ENCODE measurements around the gene MAB21L2. TPM values are rescaled to one million over a fixed set of nuclear protein-coding genes. Genes with fewer than 3 reads are reported as not detected.
A peak's percentile ranks its signal among the peaks of the same experiment; 100 is the strongest.
"Not testable (repeated sequence)": the region's sequence is repeated elsewhere in the genome, so short reads cannot be mapped to it uniquely, and the experiment has no call there.

Gene MAB21L2
- total RNA-seq (2014; rRNA removed; shearing (Covaris generic); ENCODE audit: low replicate concordance), result not detected in 2 replicates

DNA sequence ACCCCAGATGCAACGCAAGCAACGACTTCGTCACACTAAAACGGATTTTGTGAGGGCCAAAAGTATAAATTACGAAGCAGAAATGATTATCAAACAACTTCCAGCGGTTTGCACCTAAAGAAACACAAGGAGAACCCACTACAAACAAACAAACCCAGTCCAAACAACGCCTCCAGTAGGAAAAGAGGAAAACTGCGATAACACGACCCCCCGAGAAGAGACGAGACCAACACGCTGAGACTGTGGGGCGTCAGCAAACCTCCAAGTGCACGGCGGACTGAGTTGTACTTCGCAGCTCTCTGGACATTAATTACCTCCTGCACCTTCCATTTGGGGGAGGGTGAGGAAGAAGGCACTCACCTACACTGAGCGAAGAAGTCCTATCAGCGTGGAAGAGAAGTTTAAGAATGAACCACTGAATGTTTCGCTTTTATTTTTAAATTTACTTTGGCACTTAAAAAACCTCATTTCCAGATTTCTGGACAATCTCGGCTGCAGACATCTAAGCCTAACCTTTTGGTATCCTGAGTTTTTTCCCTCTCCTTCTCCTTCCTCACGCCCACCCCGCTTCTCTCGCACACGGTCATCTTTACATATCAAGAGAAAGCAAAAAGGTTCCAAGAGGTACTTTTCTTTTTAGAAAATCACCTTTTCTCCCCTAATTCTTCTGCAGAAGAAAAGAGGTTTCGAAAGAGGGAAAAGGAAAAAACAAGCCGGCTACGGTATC is at the start of gene MAB21L2:
Gene MAB21L2, plus strand, starts transcription at position 6 of the 727 bp plus-strand sequence. CDS start 879 bp downstream, outside the sequence.
- no peak for DNase-seq (ENCODE audit: low read depth)
- in situ Hi-C loops (cut with HindIII; ENCODE audit: low pct_unique_long_range_greater_than_20kb, low sequenced_read_pairs), result no loop called here

DNA sequence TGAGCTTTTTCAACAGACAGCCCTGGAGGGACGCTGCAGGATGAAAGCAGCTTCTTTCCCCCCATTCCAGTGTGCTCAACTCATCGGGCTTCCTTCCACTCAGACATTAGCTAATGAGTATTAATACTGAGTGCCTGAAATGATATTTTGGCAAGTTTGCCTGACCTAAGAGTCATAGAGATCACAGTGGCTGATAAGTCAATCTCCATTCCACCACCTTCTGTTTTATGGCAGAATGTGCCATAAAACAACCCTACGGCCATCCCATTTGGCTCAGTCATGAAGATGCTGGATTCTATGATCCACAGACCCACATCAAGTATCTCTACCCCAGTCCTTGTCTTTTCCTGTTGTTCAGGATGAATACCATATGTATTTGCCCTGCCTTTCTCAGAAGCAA is 48.3 kb upstream of the MAB21L2 start:
- DNase-seq (ENCODE audit: low read depth), result no peak
- in situ Hi-C loops (cut with HindIII; ENCODE audit: low pct_unique_long_range_greater_than_20kb, low sequenced_read_pairs), result no loop called here

DNA sequence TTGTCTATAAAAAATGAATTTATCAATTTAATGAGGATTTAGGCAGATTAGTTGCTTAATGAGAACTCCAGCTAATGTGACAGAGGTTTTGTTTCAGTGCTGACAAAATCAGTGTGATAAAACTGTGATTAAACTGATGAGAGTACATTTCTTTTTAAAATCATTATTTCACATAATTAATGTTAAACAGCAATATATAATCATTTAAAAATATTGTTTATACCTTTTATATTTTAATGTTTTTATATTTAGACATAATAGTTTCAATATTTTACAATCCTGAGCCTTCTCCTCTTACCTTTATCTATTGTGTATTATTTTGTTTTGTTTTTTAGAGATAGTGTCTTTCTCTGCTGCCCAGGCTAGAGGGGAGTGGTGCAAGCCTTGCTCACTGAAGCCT is 47.1 kb upstream of the MAB21L2 start:
- in situ Hi-C loops (cut with HindIII; ENCODE audit: low pct_unique_long_range_greater_than_20kb, low sequenced_read_pairs), result no loop called here
- DNase-seq (ENCODE audit: low read depth), result no peak

DNA sequence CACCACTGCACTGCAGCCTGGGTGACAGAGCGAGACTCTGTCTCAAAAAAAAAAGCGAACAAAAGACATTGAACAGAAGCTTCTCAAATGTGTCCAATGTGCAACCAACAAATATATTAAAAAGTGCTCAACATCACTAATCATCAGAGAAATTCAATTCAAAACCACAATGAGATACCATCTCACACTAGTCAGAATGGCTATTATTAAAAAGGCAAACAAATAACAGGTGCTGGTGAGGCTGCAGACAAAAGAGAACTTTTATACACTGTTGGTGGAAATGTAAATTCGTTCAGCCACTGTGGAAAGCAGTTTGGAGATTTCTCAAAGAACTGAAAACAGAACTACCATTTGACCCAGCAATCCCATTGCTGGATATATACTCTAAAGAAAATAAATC is 44.0 kb upstream of the MAB21L2 start:
- in situ Hi-C loops (cut with HindIII; ENCODE audit: low pct_unique_long_range_greater_than_20kb, low sequenced_read_pairs); DNase-seq (ENCODE audit: low read depth): not testable (repeated sequence)

DNA sequence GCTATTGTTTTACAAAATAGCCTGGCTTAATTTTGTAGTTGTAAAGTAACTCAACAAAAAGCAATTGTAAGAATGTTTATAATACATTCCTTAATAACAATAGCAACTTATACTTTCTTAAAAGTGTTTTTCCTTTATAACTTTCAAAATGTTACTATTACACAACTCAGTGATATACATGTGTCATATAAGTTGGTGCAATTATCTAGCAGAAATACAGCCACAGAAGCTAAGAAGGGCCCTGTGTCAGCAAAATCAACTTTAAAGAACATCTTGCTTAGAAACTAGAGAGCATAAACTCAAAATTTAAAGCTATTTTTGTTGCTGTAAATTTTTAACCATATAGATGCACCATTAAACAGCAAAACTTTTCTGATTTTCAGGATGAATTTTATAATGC is 41.4 kb upstream of the MAB21L2 start:
- in situ Hi-C loops (cut with HindIII; ENCODE audit: low pct_unique_long_range_greater_than_20kb, low sequenced_read_pairs), result no loop called here

DNA sequence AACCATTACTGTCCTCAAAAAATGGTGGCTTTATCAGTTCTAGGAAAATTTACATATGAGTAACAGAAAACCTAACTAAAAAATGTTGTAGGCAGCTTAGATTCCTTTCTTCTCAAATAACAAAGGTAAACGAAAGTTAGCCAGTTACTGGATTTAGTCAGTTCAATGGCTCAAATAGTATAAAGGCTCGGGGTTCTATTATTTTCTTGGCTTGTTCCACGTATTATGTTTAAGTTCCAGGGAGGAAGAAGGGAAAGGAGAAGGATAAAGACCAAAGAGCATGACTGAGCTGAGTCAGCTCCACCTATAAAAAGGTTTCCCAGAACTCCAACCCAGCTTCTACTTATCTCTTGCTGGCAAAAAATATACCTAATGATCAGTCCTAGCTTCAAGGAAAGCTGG is 41.0 kb upstream of the MAB21L2 start:
- DNase-seq (ENCODE audit: low read depth), result no peak
- in situ Hi-C loops (cut with HindIII; ENCODE audit: low pct_unique_long_range_greater_than_20kb, low sequenced_read_pairs), result no loop called here

More for the DNA sequence above, 41.4 kb upstream of the MAB21L2 start:
- DNase-seq (ENCODE audit: low read depth), result no peak

DNA sequence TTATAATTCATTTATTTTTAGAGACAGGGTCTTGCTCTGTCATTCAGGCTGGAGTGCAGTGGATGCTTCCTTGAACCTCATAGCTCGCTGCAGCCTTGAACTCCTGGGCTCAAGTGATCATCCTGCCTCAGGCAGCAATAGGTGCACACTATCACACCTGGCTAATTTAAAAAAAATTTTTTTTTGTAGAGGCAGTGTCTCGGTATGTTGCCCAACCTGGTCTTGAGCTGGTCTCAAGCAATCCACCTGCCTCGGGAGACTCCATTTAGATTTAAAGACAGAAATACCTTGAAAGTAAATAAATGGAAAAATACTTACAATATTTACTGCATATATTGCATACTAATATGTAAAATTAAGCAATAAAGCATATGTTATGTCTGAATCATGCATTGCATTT is 40.3 kb upstream of the MAB21L2 start:
- DNase-seq (ENCODE audit: low read depth), result no peak
- in situ Hi-C loops (cut with HindIII; ENCODE audit: low pct_unique_long_range_greater_than_20kb, low sequenced_read_pairs), result no loop called here

DNA sequence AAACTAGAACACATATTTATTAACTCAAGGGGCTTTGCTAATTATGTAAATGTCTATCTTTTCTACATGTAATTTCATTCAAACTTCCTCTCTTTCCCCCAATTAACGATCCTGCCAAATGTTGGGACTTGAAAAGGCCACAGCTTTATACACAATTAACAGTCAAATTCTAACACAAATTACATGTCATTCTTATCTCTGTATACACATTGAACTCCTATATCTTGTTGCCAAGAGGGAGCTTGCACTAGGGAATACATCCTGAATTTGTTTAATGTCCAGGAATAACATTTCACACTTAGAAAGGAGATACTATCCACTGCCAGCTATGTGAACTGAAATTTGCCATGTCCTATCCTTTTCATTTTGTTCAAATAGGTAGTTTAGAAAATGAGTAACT is 38.9 kb upstream of the MAB21L2 start:
- in situ Hi-C loops (cut with HindIII; ENCODE audit: low pct_unique_long_range_greater_than_20kb, low sequenced_read_pairs), result no loop called here
- no peak for DNase-seq (ENCODE audit: low read depth)

DNA sequence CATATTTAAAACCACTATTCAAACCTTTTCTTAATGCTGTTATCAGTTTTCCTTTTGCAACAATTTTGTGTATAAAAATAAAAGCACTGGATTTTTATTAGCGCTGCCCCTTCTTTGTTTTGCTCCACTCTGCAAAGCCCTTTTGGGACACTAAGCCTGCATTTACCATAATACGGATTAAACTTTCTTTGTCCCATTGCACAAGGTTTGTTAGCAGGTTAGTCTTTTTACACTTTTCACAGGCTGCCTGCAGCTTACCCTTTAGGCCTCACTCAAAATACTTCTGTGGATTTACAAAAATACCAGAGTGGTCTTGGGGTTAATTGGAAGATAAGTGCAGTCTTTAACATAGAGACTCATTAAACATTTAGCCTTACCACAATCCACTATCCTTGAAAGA is 35.7 kb upstream of the MAB21L2 start:
- in situ Hi-C loops (cut with HindIII; ENCODE audit: low pct_unique_long_range_greater_than_20kb, low sequenced_read_pairs), result no loop called here
- DNase-seq (ENCODE audit: low read depth), result no peak

DNA sequence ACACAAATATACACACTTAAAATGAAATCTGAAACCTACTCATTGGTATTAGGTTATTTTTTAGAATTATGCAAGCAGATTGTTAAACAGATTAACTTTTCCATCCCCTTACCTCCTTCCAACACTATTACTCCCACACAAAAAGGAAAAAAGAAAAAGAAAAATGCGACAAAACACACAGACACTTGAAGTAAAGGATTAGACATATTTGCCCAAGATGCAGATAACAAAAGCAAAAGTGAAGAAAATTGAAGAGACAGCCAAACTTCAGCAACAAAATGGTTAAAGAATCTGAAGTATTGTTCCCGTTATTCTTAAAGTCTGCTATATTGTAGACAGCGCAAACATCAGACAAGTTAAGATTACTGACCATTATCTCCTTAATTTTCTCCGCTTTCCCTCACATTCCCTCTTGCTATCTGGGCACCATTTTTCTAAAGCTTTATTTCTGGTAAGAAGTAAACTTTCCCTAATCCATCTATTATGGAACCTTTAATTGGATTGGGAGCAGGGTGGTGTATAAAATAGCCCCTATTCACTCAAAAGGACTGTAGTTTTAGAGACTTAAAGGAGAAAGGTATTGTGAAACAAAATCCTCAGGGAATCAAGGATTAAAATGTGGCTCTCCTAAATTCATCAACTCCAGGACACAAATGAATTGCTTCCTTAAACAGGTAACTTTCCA is 34.7 kb upstream of the MAB21L2 start:
- DNase-seq (ENCODE audit: low read depth), result no peak
- in situ Hi-C loops (cut with HindIII; ENCODE audit: low pct_unique_long_range_greater_than_20kb, low sequenced_read_pairs), result no loop called here

DNA sequence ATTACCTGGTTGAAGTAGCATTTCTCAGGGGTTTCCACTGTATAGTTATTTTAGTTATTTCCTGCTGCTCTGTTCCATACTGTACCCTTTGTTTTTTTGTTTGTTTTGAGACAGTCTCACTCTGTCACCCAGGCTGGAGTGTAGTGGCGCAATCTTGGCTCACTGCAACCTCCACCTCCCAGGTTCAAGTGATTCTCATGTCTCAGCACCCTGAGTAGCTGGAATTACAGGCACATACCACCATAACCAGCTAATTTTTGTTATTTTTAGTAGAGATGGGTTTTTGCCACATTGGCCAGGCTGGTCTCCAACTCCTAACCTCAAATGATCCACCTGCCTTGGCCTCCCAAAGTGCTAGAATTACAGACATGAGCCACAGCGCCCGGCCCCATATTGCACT is 24.1 kb upstream of the MAB21L2 start:
- peak; percentile 63 for DNase-seq (ENCODE audit: low read depth)
- in situ Hi-C loops (cut with HindIII; ENCODE audit: low pct_unique_long_range_greater_than_20kb, low sequenced_read_pairs), result not testable (repeated sequence)

DNA sequence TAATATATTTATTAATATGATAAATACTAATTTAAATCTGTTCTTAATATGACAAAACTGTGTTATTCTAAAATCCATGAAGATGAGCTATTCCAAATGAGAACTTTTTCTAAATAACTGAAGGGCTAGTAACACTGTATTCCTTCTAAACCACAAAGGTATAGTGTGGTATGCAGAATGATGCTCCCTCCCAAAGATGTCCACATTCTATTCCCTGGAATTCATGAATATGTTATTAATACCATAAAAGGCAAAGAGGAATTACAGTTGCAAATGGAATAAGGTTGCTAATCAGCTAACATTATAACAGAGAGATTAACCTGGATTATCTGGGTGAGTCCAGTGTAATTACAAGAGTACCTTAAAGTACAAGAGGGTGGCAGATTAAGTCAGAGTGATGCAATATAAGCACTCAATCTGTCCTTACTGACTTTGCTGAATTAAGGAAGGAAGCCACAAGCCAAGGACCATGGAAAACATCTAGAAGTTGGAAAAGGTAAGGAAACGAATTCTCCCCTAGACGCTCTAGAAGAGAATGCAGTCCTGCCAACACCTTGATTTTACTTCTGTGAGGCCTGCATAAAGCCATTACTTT is 20.7 kb upstream of the MAB21L2 start:
- DNase-seq (ENCODE audit: low read depth), result no peak
- in situ Hi-C loops (cut with HindIII; ENCODE audit: low pct_unique_long_range_greater_than_20kb, low sequenced_read_pairs), result no loop called here

DNA sequence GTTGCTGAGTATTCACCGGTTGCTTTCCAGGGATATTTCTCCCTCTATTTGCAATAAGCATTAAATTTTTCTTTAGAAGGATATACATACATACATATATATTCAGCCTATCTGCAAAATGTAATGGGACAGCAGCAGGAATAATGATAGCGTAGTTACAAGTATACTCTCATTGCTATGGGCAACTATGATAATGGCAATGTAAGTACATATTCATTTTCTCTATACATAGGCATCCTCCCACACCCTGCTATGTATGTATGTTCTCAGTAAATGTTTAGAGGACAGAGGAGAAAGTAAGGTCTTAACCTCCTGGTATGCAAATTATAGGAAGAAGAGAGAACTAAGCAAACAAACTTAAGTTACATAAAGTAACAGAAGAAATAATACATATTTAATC is 19.7 kb upstream of the MAB21L2 start:
- in situ Hi-C loops (cut with HindIII; ENCODE audit: low pct_unique_long_range_greater_than_20kb, low sequenced_read_pairs), result no loop called here
- DNase-seq (ENCODE audit: low read depth), result no peak

DNA sequence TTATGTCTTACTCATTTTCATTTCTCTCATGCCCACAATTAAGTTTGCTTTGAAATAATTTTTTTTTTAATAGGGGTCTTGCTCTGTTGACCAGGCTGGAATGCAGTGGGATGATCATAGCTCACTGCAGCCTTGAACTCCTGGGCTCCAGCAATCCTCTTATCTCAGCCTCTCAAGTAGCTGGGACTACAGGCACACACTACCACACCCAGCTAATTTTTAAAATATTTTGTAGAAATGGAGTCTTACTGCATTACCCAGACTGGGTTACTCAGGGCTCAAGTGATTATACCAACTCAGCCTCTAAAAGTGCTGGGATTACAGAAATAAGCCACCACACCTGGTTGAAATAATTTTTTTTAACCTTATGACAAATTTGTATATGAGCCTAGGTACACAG is 19.2 kb upstream of the MAB21L2 start:
- no peak for DNase-seq (ENCODE audit: low read depth)
- in situ Hi-C loops (cut with HindIII; ENCODE audit: low pct_unique_long_range_greater_than_20kb, low sequenced_read_pairs), result no loop called here

DNA sequence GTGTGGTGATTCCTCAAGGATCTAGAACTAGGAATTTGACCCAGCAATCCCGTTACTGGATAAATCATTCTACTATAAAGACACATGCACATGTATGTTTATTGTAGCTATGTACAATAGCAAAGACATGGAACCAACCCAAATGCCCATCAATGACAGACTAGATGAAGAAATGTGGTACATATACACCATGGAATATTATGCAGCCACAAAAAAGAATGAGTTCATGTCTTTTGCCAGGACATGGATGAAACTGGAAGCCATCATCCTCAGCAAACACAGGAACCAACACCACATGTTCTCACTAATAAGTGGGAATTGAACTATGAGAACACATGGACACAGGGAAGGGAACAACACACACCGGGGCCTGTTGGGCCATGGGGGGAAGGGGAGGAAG is 17.0 kb upstream of the MAB21L2 start:
- in situ Hi-C loops (cut with HindIII; ENCODE audit: low pct_unique_long_range_greater_than_20kb, low sequenced_read_pairs); DNase-seq (ENCODE audit: low read depth): not testable (repeated sequence)

DNA sequence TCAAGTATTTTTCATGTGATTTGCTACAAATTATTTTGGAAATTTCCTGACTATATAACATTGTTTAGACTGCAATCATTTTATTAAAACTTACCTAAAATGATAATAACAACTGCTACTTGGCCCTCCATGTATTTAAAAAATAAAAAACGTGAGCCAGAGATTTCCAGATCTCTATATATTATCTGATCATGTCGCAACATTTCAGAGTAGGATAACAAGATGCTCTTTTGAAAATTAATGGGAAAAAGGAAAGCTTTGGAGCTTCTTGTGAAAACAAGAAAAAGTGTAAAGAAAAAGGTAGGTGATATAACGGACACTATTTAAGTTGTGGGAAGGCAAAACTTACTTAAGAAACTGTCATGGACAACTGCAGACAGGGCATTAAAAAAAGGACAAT is 14.9 kb upstream of the MAB21L2 start:
- no peak for DNase-seq (ENCODE audit: low read depth)
- in situ Hi-C loops (cut with HindIII; ENCODE audit: low pct_unique_long_range_greater_than_20kb, low sequenced_read_pairs), result no loop called here

DNA sequence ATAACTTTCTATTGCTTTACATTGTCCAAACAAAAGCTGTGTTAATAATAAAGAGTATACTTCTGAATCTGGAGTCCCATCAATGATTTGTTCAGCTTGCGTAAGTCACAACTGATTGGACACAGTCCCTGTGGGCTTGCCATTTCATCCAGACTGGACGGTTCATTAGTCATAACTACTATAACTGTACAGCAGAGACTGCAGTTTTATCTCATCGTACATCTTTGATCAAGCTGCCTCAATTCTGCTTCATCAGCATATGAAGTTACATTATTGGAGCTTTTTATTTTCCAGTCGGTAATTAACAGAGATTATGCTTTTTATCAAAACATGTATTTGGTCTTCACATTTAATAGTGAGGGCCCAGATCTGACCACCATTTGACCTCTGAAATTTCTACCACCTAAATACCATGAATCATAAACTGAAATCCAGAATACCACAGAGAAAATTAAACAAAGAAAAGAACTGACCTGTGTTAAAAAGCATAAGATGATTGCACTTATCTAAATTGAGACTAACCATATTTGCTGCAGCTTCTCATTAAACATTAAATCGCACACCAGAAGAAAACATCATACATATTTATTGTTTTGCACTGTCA is 12.5 kb upstream of the MAB21L2 start:
- in situ Hi-C loops (cut with HindIII; ENCODE audit: low pct_unique_long_range_greater_than_20kb, low sequenced_read_pairs), result no loop called here
- peak; percentile 78 for DNase-seq (ENCODE audit: low read depth)

DNA sequence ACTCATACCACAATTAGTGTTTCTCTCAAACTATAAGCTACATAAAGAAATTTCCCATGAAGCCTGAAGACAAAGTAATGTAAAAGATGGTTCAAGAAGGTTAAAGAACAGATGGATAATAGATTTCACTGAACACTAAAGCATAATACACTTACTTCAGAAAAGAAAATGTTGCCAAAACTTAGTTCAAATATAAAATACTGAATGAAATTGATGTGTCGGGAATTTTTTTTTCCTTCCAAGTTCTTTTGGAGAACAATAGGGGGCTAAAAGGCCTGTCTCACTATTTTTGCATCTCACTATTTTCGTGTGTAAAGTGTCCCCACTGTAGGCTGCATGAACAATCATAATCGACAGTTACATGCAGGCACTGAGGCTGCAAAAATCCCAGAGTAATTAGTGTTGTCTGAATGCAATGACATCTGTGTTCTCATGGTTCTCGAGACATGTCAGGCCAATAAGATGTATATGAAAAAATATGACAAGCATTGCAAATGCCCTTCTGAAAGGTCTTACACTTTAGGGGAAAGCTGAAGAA is 11.9 kb upstream of the MAB21L2 start:
- in situ Hi-C loops (cut with HindIII; ENCODE audit: low pct_unique_long_range_greater_than_20kb, low sequenced_read_pairs), result no loop called here
- no peak for DNase-seq (ENCODE audit: low read depth)

DNA sequence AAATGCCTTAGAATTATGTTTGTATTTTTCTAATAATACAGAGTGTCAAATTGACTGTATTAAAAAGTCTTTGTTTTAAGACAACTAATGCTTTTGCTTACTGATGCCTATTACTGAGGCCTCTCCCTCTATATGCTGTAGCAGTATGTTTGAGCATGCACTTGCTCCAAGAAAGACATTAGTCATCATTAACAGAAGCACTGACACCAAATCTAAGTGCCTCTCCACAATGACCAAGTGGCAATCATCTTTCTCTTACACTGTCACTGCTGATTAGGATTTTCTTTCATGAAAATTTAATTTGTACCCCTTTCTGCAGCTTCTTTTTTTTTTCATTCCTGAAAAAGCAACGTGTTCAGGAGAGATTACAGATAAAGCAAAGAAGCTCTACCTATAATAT is 11.1 kb upstream of the MAB21L2 start:
- in situ Hi-C loops (cut with HindIII; ENCODE audit: low pct_unique_long_range_greater_than_20kb, low sequenced_read_pairs), result no loop called here
- DNase-seq (ENCODE audit: low read depth), result peak; percentile 37
